Amniotic epithelial cell (primary cell): Measurements from ENCODE around the gene HMHB1.
"Not testable (repeated sequence)": the region's sequence is repeated elsewhere in the genome, so short reads cannot be mapped to it uniquely, and the experiment has no call there.

ENCODE experiments used
- DNase-seq: peaks from one replicate; pipeline ENCODE4 v3.0.0-alpha.2; 2010; ENCODE audit warnings: low read depth

The HMHB1 gene

DNA sequence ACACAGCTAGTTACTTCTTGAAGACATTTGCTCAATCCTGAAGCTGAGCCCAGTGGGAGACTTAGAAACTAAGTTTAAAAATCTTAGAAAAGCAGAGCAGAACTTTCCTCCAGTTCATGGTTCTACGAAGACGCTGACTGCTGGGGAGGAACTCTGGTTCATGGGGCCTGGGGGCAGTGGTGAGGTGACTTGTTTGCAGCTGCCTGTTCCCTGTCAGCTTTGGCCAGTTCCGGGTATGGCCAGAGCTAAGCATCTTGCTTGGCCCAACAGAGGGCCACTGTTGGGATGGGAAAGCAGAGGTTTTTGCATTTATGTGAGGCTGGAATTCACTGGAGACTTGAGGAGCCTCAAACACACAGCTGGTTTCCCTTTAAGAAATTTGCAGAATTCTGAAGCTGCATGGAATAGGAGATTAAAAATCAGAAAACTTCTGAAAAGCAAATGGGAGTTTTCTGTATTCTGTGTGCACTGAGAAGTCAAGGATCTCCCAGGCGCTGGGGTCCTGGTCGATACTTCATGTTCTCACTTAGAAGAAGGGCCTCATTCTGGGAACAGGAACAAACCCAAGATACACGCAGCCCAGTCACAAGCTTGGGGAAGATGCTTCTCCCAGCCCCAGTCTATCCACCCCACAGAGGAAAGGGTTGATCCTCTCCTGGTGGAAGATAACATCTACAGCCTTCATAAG, 10.6 kb upstream of the HMHB1 start:
- no peak for DNase-seq

DNA sequence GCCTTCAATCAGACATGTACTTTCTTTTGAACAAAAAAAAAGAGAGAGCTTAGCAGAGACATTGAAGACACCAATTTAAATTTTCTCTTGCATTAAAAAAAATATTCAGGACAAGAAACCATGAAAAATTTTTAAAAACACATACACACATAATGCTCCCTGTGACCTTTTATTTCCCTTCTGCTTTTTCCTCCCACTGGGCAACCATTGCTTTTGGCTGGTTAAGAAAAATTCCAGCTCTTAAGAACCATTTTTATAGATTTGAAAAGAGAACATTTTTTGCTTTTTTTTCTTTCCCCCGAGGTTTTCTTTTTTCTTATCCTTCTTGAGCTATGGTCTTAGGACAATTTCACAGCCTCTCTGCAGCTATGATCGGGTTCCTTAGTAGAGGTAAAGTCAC, 6.1 kb upstream of the HMHB1 start:
- DNase-seq, result no peak

DNA sequence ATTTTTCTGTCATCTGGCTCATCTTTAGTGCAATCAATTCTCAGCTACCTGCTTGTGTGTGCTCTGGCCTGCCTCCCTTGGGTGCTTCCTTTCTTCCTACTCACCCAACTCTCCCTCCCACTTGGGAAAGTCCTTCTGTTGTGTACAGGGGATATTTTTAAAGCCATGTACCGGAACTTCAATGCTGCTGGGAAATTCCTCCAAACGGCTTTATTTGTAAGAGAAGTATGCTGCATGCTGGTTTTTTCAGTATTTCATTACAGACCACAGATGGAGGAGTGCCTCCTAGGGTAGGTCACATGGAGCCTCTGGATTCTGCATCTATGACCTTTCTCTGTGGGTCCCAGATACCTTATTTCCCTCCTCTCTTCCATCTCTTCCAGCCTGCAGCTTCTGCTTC, 5.4 kb upstream of the HMHB1 start:
- peak; percentile 47 for DNase-seq

DNA sequence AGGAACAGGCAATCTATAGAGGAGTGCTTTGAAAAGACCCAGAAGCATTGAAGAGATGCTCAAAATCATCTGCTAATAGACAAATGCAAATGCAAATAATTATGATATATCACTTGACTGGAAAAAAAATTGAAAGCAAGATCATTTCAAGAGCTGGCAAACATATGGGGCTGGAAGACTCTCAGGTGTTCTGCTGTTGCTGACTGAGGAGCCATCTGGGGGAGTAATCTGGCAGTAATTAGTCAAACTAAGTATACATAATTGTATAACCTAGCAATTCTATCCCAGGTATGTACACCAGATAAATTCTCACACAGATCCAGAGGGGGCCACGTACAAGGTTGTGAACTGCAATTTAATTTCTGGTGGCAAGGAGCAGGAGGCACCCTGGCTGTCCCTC, 4.6 kb upstream of the HMHB1 start:
- DNase-seq, result no peak

DNA sequence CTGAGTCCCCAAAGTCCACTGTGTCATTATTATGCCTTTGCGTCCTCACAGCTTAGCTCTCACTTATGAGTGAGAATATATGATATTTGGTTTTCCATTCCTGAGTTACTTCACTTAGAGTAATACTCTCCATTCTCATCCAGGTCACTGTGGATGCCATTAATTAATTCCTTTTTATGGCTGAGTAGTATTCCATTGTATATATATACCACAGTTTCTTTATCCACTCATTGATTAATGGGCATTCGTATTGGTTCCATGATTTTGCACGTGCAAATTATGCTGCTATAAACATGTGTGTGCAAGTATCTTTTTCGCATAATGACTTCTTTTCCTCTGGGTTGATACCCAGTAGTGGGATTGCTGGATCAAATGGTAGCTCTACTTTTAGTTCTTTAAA, 4.4 kb downstream of the HMHB1 start:
- not testable (repeated sequence) for DNase-seq

DNA sequence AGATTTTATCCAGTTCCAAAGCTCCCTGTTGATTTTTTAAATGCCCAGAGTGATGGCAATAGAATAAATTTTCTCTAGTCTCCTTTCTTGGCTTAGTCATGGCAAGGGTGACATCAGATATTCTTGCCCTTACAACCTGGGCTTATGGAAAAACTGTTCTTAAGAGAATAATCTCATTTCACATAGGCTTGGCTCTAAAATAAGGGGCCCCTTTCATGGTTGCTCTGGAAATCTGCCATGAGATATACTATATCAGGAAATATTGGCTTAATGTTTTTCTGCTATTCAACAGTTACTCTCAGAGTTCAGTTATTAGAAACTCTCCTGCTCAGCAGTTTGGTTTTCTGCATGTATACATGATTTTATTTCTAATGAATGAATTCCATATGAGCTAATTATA, 7.8 kb downstream of the HMHB1 start:
- DNase-seq, result no peak

DNA sequence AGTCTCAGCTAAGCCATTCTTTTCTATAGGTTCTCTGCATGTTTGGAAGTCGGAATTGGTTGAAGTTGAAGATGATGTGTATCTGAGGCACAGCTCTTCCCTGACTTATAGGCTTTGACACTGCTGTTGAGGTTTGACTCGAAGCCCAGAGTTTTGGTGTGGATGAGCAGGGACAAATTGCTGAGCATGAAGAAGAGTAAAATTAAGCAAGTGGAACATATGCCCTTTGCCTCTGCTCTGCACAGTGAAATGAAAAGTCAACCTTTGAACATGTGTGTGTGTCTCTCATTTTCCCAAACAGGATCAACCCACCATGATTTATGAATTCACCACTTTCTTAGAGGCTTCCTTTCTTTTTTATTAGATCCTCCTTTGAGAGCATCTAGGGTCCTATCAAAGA, 8.5 kb downstream of the HMHB1 start:
- DNase-seq, result no peak

DNA sequence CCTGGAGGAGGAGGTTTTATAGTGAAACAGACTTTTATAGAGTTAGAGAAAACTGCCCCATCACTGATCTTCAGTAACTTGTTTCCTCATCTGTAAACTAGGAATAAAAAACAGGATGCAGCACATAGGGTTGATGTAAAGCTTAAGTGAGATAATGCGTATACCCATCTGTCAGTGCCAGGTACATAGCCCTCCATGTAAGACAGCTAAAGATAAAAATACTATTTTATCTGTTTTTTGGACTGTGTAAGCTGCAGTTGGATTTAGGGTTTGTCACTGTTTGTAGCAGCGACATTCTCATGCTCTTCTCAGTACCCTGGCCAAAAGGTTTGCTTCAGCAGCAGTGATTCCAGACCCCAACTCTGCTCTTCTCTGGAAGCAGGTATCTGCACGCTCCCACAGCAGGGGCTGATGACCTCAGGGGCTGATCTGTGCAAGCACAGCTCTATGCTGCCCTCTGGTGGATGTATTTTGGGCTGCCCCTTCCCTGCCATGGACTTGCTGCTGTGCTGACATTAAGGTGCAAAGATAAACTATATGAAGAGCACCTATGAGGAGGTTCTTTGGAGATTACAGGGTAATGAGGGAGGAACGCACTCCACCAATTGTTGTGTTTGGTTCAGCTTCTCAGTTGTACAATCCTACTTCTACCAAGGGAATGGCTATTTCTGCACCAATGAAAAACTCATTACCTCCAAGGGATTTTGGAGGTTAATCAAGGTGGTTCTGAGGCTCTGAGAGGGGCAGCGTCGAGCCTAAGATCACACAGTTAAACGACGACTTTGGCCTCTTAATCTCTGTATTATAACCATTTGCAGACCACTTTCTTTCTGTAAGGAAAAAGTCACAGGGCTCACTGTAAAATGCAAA, 13.1 kb downstream of the HMHB1 start:
- peak; percentile 70 for DNase-seq

DNA sequence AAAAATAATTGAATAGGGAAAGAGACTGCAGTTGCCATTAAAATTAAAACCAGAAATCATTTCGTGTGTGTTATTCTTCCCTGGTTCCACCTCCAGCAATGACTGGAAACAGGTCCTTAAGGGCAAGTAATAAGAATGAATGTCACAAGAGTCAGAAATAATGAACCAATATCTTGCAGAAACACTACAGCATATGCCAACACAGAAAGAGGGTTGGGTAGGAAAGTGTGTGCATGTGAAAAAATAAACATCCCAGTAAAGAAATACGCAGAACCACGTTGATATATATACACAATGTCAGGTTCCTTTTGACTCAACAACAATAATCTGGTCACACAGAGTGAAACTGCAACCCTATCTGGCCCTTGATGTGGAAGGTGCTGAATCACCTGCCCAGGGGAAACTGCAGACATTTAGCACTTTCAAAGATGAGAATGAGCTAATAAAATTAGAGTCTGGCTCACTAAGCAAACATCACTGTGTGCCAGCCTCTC, 15.0 kb downstream of the HMHB1 start:
- no peak for DNase-seq

DNA sequence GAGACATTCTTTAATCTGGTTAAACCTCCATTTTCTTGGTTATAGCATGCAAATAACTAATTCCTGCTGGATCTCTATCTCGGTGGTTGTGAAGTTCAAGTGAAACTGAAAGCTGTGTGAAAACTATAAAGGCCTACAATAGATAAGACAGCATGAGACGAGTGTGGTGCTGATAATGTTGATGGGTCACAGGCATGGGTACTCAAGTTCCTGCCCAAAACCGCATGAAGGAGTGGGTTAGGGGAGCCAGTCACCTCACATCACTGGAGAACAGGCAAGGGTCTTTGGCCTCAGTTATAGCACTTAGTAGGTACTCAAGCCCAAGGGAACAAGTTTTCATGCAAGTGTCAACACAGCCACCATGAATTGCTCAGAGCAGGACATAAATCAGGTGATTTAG, 16.7 kb downstream of the HMHB1 start:
- DNase-seq, result peak; percentile 48

DNA sequence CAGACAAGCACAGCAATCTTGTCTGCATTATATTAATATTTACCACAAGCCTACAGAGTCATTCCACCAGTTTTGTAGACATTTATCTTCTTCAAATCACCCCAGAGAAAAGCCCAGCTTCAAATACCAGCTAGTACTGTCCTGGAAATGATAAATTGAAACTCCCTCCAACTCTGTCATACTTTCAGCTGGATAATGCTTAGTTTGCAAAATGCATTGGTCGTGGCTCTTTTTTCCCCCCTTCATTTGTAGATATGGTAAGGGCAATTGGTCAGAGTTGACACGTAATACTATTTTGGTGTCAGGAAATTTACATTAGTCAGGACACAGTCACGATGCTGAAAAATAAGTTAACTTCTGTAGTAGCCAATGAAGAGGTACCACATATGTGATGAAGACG, 21.2 kb downstream of the HMHB1 start:
- no peak for DNase-seq

DNA sequence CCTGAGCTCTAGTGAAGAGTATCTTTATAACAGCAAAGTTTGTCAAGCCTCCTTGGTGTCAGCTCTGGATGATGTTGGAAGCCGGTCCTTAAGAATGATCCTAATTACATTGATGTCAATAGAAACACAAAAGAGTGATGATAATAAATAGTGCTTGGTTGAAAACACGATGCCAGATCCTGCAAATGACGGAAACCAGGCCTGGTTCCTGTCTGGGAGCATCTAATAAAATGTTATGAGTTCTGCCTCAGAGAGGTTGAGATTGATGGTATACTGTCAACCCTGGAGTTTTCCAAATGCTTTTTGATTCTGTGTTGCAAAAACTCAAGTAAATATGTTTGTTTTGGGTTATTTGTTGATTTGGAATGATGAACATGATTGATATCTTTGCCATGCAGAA, 23.3 kb downstream of the HMHB1 start:
- DNase-seq, result no peak

DNA sequence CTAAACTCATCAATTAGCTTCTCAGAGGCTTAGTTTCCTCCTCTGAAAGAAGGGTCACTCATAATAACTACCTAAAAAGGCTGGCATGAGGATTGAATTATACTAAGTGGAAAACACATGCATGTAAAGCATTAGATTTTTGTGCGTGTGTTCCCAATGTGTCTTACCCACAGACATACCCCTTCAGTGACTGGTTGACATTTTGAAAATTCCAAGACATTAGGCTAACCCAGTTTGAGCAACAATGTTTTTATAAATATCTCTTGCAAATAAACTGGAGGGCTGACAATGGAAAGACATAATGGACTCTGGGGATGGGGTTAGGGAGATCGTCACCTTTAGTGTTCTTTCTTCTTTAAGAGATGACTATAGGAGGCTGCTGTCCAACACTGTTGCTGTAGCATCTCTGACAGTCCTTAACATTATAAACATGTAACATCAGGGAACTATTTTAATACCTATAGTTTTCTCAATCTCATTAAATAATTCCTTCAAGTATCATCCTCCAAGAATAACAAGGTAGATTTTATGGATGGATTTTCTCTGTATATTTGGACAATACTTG, 24.3 kb downstream of the HMHB1 start:
- no peak for DNase-seq

DNA sequence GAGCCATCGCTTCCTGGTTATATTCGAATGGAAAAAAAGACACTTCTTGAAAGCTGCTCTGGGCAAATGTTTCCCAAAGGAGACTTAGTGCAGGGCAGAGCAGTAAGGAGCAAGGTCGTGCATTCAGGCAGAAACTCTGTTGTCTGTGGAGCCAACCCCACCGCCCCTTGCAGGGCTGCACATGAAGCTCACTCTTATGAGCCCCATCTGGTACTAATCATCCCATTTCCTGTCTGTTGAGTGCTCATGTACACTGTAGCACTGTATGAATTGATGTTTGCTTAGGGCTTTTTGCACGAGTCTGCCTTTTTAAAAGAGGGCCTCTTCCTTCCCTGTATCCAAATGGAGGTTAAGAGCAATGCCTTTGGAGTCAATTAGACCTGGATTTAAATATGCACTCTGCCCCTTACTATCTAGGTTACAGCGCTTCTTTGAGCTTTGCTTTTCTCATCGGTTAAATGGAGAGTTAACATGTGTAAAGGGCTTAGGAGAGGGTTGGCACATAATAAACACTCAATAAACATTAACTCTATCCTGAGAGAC, 25.4 kb downstream of the HMHB1 start:
- no peak for DNase-seq

DNA sequence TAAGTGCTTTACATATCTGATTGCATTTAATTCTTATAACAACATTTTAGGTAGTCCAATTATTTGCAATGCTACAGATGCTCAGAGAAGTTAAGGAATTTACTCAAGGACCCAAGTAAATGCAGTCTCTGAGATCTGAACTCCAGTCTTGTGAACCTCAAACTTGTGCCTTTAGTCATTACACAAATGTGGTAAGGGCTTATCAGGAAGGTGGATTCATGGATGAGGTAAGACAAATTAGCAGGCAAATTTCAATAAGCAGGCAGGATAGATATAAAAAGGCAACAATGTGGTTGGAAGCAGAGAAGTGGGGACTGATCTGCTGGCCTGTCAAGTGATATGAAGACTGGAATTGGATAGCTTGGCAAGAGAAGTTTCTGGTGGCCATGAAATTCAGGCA, 29.5 kb downstream of the HMHB1 start:
- DNase-seq, result peak; percentile 17

DNA sequence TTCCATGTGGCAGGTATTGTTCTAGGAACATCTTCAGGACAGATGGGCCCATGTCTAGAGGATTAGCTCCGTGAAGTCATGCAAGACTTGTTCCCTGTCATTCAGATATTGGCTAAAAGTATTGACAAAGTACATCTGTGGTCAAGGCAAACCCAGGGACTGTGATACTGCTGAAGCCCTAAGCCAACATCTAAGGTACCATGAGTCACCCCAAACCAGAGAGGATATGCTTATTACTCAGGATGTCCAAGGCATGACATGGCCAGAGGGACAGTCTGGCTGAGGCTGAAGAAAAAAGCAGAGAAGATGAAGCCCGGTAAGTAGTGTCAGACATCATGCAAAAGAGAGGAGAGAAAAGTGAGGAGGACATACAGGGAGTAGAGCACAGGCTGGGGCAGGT, 31.0 kb downstream of the HMHB1 start:
- no peak for DNase-seq

DNA sequence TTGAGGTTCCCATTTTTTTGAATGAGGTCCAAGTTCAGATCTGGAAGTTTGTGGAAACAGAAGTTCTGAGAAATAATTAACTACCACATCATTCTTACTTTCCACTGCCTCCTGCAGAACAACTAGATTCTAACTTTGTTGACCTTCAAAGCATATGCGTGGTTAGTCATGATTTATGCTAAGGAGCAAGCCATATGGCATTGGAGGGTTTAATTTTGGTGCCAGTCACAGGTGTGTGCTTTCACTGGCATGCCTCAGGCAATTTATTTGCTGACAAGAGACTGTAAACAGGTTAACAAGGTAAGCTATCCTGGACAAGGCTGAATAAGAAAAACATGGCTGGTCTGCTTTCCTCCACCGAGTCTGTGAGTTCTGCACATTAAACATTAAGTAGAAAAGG, 31.5 kb downstream of the HMHB1 start:
- DNase-seq, result no peak

DNA sequence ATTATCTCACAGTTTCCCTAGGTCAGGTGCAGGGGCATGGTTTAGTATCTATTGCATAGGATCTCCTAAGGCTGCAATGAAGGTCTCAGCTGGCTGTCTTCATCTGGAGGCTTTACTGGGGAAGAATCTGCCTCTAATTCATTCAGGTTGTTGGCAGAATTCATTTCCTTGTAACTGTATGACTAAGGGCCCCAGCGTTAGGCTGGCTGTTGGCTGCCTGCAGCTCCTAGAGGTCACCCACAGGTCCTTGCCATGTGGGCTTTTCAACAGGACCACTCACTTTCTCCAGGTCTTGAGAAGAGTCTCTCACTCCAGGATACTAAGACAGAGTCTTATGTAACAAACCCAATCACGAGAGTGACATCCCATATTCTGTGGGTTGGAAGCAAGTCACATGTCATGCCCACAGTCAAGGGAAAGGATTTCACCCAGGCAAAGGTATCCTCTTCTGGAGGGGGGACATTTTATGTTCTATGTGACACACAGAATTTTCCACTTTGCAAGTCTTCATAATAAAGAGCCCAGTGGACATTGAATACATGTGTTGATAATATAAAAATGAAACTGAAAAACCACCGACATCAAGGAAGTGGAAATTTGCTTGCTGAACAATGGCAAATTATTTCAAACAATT, 38.2 kb downstream of the HMHB1 start:
- no peak for DNase-seq

DNA sequence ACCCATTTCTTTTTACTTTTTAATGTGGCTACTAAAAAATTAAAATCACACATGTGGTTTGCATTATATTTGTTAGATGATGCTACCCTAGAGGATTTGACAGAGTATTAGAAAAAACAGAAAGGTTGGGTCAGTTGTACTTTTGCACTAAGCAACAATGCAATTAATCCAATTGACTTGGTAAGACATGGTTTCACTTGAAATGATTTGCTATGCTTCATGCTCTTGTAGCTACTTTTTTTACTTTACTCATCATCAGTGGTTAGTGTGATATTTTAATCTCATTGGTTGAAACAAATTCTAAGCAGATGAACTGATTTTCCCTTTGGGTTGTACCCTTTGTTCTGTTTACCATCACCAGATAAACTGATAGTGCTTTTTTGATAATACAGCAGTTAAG, 39.4 kb downstream of the HMHB1 start:
- DNase-seq, result no peak

DNA sequence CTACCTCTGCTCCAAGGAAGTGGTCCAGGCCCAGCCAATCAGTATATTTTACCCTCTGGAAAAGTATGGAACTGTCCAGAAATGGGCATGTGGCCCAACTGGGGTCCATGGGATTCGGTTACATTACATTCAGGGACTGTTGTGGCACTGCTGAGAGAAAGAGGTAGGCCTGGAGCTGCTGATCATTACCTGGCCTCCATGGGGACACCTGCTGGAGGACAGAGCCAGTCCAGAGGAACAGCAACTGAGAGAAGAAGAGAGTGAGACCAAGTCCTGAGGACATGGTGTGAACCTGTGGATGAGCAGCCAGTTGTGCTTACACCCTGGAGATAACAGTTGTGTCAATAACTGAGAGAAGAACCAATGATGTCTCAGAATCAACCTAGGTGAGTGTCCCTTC, 48.2 kb downstream of the HMHB1 start:
- no peak for DNase-seq

DNA sequence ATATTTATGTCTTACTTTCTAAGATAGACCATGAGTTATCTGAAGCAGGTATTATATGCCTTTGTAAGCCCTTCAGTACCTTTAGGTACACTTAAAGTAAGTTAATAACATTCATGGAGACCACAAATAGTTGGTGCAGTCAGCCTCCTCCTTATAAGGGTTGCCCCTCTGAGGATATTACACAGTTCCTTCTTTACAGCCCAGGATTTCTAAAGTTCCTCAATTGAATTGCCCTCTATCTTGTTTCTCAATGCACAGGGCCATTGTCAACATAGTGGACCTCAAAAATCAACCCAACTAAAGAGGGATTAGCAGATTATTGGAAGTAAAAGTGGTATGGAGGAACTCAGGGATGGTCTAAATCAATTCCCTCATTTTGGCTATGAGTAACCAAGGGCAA, 50.3 kb downstream of the HMHB1 start:
- no peak for DNase-seq

DNA sequence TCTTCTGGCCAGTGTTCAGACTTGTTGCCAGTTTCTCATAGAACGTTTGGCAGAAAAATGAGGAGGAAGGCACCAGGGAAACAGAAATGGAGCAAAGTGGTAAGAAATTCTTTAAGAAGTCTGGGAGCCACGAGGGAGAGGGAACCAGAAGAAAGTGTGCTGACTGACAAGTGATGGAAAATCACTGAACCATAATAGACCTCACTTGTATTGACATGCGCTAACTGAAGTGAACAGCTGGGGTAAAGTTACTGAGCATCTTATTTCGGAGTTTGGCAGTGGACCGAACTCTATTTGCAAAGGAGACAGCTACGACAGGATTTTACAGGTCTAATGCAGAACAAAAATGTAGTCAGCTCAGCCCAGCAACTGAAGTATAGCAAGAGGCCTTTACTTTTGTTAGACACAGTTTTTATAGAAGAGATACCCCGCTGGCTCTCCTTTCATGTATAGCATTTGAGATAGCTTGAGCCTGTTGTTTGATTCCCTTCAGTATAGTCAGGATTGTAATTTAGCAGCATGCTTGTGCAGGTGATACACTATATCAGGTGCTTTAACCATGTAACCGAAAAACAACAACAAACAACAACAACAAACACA, 53.6 kb downstream of the HMHB1 start:
- DNase-seq, result no peak
